DMS79 (cell line): Measurements from ENCODE around the gene PIM3.
"Not testable (repeated sequence)": the region's sequence is repeated elsewhere in the genome, so short reads cannot be mapped to it uniquely, and the experiment has no call there.

ENCODE experiments used
- DNase-seq: peaks from one replicate; lab custom pipeline; 2025; lab: John Stamatoyannopoulos, UW

The PIM3 gene

GRCh38 chr22:49966774-49967705 is 6.5 kb downstream of the PIM3 start:
- no peak for DNase-seq

DNA sequence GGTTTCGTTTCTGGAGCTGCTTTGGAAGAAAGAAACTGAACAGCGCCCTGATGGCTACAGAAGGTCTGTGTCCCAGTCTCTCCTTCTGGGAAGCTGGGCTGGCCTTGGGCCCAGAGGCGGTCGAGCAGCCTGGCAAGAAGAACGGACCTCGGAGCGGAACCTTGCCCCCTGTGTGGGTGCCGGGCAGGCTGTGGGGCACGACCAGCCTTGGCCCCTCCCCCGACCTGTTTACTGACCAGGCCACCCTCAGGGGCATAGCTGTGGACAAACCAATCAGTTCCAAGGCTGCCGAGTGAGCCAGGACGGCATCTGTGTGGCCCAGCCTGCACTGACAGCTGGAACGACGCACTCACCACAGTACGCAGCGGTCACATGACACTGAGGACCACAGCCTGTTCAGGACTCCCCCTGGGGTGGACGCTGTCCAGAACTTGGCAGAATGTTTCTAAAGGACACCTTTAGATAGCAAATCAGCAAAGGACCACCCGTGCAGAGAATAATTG is 7.2 kb downstream of the PIM3 start:
- no peak for DNase-seq

DNA sequence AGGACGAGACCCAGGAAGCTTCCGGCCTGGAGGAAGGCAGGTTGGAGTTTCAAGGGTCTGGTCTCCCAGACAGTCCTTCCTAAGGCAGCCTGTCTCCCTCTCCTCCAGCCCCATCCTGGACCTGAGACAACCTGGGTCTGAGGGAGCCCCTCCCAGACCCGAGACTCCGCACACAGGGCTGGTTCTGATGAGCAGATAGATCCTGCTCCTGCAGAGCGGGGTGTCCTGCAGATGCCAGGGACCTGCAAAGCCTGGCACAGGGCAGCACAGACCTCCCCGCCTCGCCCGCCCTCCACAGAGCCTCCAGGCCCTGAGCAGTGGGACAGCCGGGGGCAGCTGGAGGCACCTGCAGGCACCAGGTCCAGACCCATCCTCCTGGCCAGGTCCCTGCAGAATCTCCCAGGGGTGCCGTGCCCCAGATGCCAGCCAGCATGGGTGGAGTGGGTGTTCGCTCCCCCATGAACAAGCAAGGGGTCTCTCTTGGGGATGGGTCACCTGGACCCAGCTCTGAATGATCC is 7.8 kb downstream of the PIM3 start:
- DNase-seq = no peak

GRCh38 chr22:49968831-49969661 is 8.5 kb downstream of the PIM3 start:
- no peak for DNase-seq

DNA sequence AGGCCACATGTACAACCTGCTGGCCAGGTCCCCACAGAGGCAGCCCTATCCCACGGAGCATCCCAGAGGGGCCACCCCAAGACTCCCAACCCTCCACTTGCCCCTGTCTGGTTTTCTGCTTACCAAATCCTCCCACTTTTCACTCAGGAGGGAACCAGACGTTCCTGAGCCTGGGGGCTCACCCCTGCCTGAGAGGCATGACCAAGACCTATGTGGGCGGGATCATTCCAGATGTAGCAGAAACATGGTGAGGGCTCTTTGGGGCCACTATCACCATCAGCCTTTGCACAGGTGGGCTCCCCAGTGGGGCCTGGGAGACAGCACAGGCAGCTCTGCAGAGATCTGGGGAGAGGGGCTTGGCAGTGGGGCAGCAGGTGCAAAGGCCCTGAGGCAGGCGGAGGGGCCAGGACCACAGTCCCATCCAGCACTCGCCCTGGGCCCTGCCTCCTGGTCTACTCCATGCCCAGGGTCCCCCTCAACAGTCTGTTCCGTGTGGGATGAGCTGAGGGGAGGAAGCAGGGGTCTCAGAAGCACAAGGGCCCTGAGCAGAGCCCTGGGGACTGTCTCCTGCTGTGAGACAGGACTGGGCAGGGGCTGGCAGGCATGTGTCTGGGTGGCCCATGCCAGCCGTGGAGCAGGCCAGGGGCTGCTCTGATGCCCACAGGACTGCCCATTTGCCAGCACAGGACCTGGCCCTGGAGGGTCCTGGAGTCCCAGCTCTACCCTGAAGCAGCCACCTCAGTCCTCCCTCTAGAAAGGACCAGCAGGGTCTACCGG is 9.4 kb downstream of the PIM3 start:
- no peak for DNase-seq

GRCh38 chr22:49970528-49971231 is 10.1 kb downstream of the PIM3 start:
- DNase-seq = peak; percentile 79

DNA sequence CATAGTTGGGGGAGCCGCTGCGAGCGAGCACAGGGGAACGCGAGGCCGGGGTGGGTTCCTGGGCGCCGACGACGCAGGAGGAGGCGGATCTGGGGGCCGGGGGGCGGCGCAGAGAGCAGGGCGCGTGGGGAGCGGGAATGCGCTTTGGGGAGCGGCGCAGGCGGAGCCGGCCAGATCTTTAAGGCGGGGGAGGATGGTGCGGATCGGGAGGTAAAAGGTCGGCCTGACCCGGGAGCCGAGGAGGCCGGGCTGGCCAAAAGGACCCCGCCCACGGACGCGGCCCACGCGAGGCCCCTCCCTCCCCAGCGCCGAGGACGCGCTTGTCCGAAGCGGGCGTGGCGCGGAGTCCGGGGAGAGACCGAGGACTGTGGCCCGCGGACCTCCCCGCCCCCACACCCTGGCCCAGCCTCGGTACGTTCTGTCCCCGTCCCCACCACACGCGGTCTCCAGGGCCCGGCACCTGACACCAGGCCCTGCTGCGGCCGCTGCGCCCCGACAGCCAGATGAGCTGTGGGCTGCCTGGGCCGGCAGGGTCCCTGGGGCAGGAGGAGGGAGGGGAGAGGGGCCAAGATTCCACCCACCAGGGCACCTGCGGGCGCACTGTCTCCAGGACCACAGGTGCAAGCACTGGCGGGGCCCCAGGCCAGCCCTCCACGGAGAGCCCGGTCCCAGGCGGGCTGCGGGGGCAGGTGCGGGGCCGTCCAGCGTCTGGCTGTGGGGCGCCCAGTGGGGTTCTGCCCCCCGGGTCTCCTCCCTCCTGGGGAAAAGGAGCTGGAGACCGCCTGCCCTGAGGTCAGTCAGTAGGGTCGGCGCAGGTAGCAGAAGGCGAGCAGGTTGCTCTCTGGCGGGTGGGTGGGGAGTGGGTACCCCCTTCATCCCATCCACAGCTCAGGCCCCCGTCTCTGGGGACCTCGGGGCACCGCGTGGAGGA is 10.9 kb downstream of the PIM3 start:
- no peak for DNase-seq

DNA sequence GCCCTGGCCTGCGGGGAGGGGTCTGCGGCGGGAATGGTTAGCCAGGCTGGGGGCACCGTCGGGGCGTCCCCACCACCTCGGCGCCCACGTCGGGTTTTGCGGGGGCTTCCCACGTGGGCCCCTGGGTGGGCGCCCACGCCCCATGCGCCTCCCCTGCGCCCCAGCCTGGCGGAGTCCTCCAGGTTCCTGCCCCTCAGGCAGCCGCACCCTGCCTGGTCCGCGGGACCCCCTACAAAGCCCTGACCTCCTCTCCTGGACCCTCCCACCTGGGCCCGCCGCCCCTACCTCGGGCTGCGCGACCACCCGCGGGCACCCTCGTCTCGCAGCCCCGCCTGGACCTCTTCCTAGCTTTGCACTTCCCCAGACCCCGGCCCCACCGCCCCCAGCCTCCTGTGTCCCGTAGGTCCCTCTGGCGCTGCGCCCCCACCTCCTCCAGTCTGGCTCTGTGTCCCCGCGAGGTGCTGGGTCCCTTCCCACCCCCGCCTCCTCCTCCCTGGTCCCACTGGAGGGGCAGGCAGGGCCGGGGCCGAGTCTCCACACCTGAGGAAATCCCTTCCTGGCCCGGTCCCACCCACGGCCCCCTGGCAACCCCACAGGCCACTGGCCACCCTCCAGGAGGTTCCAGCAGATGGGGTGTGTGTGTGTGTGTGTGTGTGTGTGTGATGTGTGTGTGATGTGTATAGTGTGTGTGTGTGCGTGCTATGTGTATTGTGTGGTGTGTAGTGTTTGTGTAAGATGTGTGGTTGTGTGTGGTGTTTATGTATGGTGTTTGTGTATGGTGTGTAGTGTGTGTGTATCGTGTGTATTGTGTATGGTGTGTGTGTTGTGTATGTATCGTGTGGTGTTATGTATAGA is 11.8 kb downstream of the PIM3 start:
- no peak for DNase-seq

GRCh38 chr22:49973018-49973961 is 12.7 kb downstream of the PIM3 start:
- no peak for DNase-seq

DNA sequence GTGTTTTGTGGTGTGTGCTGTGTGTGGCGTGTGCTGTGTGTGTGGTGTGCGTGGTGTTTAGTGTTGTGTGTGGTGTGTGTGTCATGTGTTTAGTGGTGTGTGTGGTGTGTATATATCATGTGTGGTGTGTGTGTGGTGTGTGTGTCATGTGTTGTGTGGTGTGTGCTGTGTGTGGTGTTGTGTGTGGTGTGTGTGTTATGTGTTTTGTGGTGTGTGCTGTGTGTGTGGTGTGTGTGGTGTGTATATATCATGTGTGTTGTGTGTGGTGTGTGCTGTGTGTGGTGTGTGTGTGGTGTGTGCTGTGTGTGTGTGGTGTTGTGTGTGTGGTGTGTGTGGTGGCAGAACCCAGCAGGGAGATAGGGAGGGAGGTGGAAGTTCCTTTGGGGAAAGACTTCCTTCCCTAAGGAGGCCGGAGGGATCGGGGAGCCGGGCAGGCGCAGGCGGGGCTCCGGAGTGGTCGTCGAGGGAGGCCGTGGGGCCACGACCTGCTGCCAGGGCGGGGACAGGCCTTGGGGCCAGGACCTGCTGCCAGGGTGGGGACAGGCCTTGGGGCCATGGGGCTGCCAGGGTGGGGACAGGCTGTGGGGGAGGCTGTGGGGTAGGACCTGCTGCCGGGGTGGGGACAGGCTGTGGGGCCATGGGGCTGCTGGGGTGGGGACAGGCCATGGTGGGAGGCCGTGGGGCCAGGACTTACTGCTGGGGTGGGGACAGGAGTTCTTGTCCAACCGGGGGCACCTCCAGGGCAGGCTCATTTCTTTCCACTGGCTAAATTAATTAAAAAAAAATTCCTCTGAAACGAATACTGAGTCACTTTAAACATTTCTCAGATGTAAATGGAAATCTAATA is 15.2 kb downstream of the PIM3 start:
- no peak for DNase-seq

GRCh38 chr22:49976439-49977175 is 16.0 kb downstream of the PIM3 start:
- no peak for DNase-seq

DNA sequence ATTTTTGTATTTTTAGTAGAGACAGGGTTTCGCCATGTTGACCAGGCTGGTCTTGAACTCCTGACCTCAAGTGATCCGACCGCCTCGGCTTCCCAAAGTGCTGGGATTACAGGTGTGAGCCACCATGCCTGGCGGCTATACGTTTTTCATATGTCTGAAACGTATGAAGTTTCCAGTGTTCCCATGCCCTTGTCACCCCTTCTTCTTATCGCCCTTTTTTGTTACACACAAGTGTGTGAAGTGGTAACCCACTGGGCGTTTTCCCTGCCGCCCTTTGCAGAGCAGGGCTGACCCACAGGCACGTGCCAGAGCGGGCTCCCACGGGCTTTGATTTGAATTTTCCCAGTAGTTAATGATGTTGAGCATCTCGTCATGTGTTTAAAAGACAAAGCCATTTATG is 17.0 kb downstream of the PIM3 start:
- no peak for DNase-seq

DNA sequence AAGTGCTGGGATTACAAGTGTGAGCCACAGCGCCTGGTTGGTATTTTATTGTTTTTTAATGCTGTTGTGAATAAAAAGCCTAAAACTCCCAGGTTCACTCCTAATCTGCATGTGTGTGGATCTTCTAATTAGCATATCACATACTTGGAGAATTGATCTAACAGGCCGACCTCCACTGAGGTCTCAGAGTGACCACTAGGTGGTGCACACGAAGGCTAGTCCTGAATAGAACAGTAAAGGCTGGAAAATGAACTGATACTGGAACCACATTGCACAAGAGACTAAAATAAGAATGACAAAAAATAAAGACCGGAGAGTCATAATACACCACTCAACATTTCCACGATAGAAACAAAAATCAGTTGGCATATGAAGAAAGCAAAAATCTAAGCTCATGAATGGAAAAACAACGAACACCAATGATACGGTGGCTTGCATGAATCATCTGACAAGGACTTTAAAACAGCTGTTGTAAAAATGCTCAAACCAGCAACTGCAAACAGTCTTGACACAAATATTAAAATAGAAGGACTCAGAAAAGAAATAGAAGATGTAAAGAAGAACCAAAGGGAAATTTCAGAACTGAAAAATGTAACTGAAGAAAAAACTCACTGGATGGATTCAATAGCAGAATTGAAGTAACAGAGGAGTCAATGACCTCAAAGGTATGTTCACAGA is 19.2 kb downstream of the PIM3 start:
- DNase-seq = no peak

- DNase-seq = not testable (repeated sequence)
Observed at GRCh38 chr22:49981799-49982198, 21.2 kb downstream of the PIM3 start.

DNA sequence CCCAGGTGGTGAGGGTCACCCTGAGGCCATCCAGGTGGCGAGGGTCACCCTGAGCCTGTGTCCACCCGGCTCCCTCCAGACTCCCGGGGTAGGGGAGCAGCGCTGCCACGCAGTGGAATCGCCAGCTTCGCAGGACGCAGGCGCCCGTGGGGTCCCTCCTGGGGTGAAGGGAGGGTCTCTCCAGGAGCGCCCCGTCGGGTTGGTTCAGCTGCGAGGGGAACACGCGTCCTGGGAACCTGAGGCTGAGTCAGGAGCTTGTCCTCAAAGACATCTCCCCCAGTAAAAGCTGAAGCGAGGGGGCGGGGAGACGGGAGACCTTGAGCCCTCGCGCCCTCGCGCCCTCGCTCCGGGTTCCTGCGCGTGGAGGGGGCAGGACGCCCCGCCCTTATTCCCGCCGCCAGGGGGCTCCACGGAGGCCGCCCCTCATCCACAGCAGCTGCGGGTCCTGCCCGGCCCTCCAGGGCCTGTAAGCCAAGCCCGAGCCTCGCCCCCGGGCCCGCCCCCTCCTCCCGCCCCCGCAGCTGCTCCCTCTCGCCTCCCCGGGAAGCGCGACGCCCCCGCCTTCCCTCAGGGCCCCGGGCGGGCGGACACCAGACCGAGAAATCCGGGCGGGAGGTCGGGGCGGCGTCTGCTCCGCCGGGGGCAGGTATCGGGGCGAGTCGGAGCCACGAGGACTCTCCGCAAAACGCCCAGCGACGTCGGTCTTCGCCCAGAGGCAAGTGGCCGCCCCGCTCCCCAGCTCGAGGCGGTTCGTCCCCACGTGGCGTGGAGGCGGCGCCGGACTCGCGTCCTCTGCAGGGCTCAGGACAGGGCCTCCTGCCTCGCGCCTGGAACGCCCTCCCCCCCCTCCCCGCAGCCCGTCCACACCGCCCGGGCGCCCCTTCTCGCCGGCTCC is 22.8 kb downstream of the PIM3 start:
- no peak for DNase-seq
